ENCODE measurements around the gene SUCLG2. TPM values are rescaled to one million over a fixed set of nuclear protein-coding genes. Genes with fewer than 3 reads are reported as not detected.

The SUCLG2 gene
- total RNA-seq, 4 donors from 2014 or later: 55.2 to 69.3 (median 63.4) TPM

- Histone ChIP-seq H3K9me3 (no peaks in the 10 kb centered on the region), H3K36me3 (no peaks in the 10 kb centered on the region), H3K27me3 (no peaks in the 10 kb centered on the region), H3K27ac (replicated peaks in 1 of 4) (no peak overlapping the region), H3K4me3 (no peak overlapping the region), H3K4me1 (no peaks in the 10 kb centered on the region)
- intact Hi-C loops (cut with DNase I): no loop called here
- TF ChIP-seq POLR2A (IDR thresholded peaks at IDR 0.05; ENCODE audit: low read depth) (no peak), CTCF (IDR thresholded peaks at IDR 0.05) (no peak), POLR2AphosphoS5 (IDR thresholded peaks at IDR 0.05) (no peak), EP300 (IDR thresholded peaks at IDR 0.05) (no peak)
- no peak for DNase-seq (ENCODE audit: extremely low spot score)
- 82% methylated on average over 3 of the region's 3 CpGs for WGBS
Measured at GRCh38 chr3:67564008-67564407, 90.4 kb downstream of the SUCLG2 start.

DNA sequence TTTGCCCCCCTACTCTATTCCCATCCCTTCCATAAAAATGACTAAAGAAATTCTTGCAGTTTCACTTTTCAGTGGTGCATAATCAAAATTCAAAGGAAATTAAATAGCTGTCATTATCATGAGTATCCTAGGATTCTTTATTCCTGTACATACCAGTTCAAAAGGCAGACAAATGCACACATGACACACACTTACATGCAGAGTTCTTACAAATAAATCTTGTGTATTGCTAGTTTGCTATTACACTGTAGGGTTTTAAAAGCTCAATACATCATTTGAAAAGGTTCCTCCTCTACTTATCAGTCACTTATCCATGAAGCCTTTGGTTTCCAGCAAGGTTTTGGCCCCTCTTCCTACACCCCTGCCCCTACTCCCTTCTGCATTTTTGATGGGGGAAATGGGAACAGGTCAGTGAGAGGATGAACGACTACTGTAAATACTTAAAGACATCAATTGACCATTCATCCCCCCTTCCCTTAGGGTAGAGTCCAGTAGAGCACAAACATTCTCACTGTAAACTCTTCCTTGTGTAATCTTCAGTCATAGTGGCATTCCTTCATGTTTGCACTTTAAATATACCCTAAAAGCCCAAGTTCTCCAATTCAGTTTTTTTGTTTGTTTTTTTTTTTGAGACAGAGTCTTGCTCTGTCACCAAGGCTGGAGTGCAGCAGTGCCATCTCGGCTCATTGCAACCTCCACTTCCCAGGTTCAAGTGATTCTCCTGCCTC is 92.6 kb downstream of the SUCLG2 start:
- Histone ChIP-seq H3K4me3 (no peak overlapping the region), H3K36me3 (no peaks in the 10 kb centered on the region), H3K27me3 (no peaks in the 10 kb centered on the region), H3K9me3 (no peaks in the 10 kb centered on the region), H3K27ac (replicated peaks in 1 of 4) (no peak overlapping the region), H3K4me1 (no peaks in the 10 kb centered on the region)
- DNase-seq (ENCODE audit: extremely low spot score): no peak
- no peak for TF ChIP-seq EP300 (IDR thresholded peaks at IDR 0.05)
- no peak for TF ChIP-seq CTCF (IDR thresholded peaks at IDR 0.05)
- TF ChIP-seq POLR2A (IDR thresholded peaks at IDR 0.05; ENCODE audit: low read depth): no peak
- TF ChIP-seq POLR2AphosphoS5 (IDR thresholded peaks at IDR 0.05): no peak
- intact Hi-C loops (cut with DNase I): no loop called here
- 78% methylated on average over 2 of the region's 2 CpGs for WGBS

GRCh38 chr3:67561266-67561665 is 93.1 kb downstream of the SUCLG2 start:
- intact Hi-C loops (cut with DNase I): no loop called here
- no peak for DNase-seq (ENCODE audit: extremely low spot score)
- 33% methylated on average over 1 of the region's 1 CpG for WGBS
- no peaks in the 10 kb centered on the region for H3K27me3 ChIP-seq
- H3K36me3 ChIP-seq: peaks cover 0 to under 1% (median 0%) of the 10 kb centered on the region in 4 donors
- H3K9me3 ChIP-seq: no peaks in the 10 kb centered on the region
- H3K4me3 ChIP-seq: no peak overlapping the region
- TF ChIP-seq EP300 (IDR thresholded peaks at IDR 0.05) (no peak), POLR2A (IDR thresholded peaks at IDR 0.05; ENCODE audit: low read depth) (no peak), POLR2AphosphoS5 (IDR thresholded peaks at IDR 0.05) (no peak), CTCF (IDR thresholded peaks at IDR 0.05) (no peak)
- H3K27ac ChIP-seq (replicated peaks in 1 of 4): no peak overlapping the region
- H3K4me1 ChIP-seq: no peaks in the 10 kb centered on the region

DNA sequence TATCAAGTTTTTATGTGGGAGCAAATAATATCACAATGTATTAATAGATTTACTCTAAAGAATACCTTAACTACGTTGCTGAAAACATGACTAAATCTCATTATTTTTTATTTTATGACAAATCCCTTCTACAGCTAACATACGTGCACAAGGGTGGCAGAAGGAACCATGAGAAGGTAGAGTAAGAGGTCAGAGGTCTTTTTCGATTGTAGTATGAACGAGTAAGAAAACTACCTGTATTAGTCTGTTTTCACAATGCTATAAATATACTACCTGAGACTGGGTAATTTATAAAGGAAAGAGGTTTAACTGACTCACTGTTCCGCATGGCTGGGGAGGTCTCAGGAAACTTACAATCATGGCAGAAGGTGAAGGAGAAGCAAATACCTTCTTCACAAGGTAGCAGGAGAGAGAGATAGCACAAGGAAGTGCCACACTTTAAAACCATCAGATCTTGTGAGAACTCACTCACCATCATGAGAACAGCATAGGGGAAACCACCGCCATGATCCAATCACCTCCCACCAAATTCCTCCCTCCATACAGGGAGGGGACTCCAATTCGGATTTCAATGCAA is 95.3 kb downstream of the SUCLG2 start:
- WGBS: 97% methylated on average over 7 of the region's 7 CpGs
- H3K27ac ChIP-seq (replicated peaks in 1 of 4): no peak overlapping the region
- H3K4me3 ChIP-seq: no peak overlapping the region
- H3K9me3 ChIP-seq: no peaks in the 10 kb centered on the region
- no peak for DNase-seq (ENCODE audit: extremely low spot score)
- H3K4me1 ChIP-seq: no peaks in the 10 kb centered on the region
- TF ChIP-seq EP300 (IDR thresholded peaks at IDR 0.05): no peak
- no peak for TF ChIP-seq POLR2A (IDR thresholded peaks at IDR 0.05; ENCODE audit: low read depth)
- intact Hi-C loops (cut with DNase I): no loop called here
- H3K27me3 ChIP-seq: no peaks in the 10 kb centered on the region
- peaks cover 0 to 4% (median 0%) of the 10 kb centered on the region in 4 donors for H3K36me3 ChIP-seq

GRCh38 chr3:67558426-67558825 is 96.0 kb downstream of the SUCLG2 start:
- TF ChIP-seq CTCF (IDR thresholded peaks at IDR 0.05) (no peak), EP300 (IDR thresholded peaks at IDR 0.05) (no peak), POLR2AphosphoS5 (IDR thresholded peaks at IDR 0.05) (no peak), POLR2A (IDR thresholded peaks at IDR 0.05; ENCODE audit: low read depth) (no peak)
- WGBS: 73% methylated on average over 4 of the region's 4 CpGs
- intact Hi-C loops (cut with DNase I): no loop called here
- Histone ChIP-seq H3K4me3 (no peak overlapping the region), H3K4me1 (no peaks in the 10 kb centered on the region), H3K36me3 (peaks cover 0 to 4% (median 0%) of the 10 kb centered on the region in 4 donors), H3K9me3 (no peaks in the 10 kb centered on the region), H3K27me3 (no peaks in the 10 kb centered on the region), H3K27ac (replicated peaks in 1 of 4) (no peak overlapping the region)
- DNase-seq (ENCODE audit: extremely low spot score): no peak
